ENCODE results near the gene RERG. TPM values are rescaled to one million over a fixed set of nuclear protein-coding genes. Genes with fewer than 3 reads are reported as not detected.

Gene RERG
- total RNA-seq, 1 donor from 2014 or later = 19.6 TPM

DNA sequence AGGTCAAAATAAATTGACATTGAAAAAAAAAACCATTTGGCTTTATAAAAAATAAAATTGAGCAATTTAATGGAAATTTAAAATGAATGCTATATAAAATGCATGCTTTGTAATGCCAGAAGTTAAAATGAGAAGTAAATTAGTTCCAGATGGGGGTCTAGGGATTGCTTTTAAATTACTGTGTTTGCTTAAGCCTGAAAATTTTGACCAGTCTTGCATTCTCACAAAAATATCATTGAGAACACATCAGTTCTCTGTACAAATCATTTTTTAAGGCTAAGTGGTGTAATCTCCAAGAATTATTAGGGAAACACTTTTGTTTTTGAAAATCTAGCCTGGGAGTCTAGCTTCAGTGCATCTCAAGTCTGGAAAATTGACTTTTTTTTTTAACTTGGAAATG, 90.7 kb downstream of the RERG start:
- H3K4me3 ChIP-seq = no peak overlapping the region
- H3K4me1 ChIP-seq = no peaks in the 10 kb centered on the region
- TF ChIP-seq, protein P1, sequence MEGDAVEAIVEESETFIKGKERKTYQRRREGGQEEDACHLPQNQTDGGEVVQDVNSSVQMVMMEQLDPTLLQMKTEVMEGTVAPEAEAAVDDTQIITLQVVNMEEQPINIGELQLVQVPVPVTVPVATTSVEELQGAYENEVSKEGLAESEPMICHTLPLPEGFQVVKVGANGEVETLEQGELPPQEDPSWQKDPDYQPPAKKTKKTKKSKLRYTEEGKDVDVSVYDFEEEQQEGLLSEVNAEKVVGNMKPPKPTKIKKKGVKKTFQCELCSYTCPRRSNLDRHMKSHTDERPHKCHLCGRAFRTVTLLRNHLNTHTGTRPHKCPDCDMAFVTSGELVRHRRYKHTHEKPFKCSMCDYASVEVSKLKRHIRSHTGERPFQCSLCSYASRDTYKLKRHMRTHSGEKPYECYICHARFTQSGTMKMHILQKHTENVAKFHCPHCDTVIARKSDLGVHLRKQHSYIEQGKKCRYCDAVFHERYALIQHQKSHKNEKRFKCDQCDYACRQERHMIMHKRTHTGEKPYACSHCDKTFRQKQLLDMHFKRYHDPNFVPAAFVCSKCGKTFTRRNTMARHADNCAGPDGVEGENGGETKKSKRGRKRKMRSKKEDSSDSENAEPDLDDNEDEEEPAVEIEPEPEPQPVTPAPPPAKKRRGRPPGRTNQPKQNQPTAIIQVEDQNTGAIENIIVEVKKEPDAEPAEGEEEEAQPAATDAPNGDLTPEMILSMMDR (IDR thresholded peaks at IDR 0.05) = no peak
- ATAC-seq (no peak), DNase-seq (no peak)
- intact Hi-C loops (cut with DNase I) = no loop called here
- H3K9me3 ChIP-seq = no peaks in the 10 kb centered on the region
- H3K36me3 ChIP-seq = no peaks in the 10 kb centered on the region
- H3K27ac ChIP-seq = no peak overlapping the region
- H3K27me3 ChIP-seq = no peaks in the 10 kb centered on the region

DNA sequence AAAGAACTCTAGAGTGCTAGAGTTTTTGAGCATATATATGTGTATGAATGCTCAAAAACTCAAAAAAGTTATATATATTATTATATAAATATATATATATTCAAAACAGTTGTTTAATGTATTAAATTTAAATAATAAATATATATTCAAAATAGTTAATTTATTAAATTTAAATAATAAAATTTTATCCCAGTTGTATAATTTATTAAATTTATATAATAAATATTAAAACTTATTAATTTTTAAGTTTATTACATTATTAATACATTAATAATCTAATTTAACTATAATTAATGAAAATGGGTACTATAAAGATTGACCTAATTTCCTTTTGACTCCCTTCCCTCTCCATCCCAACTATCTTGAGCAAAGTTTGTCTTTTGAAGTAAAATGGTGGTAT, 97.8 kb downstream of the RERG start:
- ATAC-seq (no peak), DNase-seq (no peak)
- H3K9me3 ChIP-seq = no peaks in the 10 kb centered on the region
- no peak overlapping the region for H3K4me3 ChIP-seq
- no peak overlapping the region for H3K27ac ChIP-seq
- H3K27me3 ChIP-seq = no peaks in the 10 kb centered on the region
- no peaks in the 10 kb centered on the region for H3K36me3 ChIP-seq
- intact Hi-C loops (cut with DNase I) = no loop called here
- TF ChIP-seq, protein P1 (IDR thresholded peaks at IDR 0.05) = no peak
- H3K4me1 ChIP-seq = no peaks in the 10 kb centered on the region

DNA sequence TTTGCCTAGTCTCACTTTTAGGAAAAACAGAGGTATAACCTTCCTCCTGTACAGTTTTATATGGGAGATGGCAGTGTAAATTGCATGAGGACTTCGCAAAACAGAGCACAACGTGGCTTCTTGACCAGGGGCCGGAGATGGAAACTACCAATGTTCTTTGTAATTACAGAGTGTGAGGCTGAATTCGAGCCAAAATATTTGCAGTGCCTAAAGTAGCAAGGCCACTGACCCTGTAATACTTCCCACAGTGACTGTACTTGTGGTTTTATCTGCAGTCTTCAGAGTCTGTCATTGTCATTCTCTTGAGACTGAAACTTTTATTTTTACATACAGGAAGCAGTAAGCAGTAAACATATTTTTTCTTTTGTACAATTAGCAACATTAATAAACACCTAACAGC, 98.9 kb downstream of the RERG start:
- no peak for DNase-seq
- H3K27ac ChIP-seq = no peak overlapping the region

DNA sequence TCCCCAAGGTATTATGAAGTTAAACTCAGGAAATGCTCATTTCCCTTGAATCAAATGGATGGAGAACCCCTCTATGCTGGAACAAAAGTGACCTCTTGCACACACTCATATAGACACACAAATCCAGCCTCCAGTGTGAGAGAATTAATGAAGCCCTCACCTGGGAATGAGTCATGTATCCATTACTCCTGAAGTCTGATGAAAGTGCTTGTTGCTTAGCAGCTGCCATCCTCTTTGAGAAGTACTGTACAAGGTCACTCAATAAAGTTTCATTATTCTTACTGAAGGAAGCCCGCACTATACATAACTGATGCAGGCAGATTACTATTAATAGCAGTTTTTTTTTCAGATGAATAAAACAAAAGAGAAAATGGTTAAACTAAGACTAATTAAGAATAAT, 102.3 kb downstream of the RERG start:
- intact Hi-C loops (cut with DNase I) = no loop called here
- ATAC-seq = no peak
- H3K9me3 ChIP-seq = no peaks in the 10 kb centered on the region

More for the DNA sequence above, 98.9 kb downstream of the RERG start:
- TF ChIP-seq, protein P1 (IDR thresholded peaks at IDR 0.05) = no peak
- no peak for ATAC-seq
- Histone ChIP-seq H3K36me3 (no peaks in the 10 kb centered on the region), H3K4me3 (no peak overlapping the region), H3K27me3 (no peaks in the 10 kb centered on the region), H3K4me1 (no peaks in the 10 kb centered on the region), H3K9me3 (no peaks in the 10 kb centered on the region)
- intact Hi-C loops (cut with DNase I) = no loop called here

DNA sequence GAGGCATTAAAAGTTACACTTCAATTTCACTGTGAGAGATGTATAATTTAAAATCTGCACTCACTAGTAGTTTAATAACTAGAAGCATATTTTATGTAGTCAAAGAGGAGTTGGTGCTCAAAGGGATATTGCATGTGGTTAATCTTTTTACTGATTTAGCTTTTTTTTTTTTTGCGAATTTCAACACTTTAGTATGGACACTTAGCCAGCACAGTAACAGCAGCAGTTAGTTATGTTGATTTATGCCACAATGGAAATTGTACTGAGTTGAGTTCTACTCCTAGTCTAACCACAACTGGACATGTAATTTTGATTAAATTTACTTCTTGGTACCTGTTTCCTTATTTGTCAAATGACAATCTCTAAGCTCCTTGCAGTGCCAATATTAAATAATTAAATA, 104.2 kb downstream of the RERG start:
- TF ChIP-seq, protein P1 (IDR thresholded peaks at IDR 0.05) = no peak
- intact Hi-C loops (cut with DNase I) = no loop called here
- Histone ChIP-seq H3K27me3 (no peaks in the 10 kb centered on the region), H3K27ac (no peak overlapping the region), H3K36me3 (no peaks in the 10 kb centered on the region), H3K4me3 (no peak overlapping the region), H3K9me3 (no peaks in the 10 kb centered on the region), H3K4me1 (no peaks in the 10 kb centered on the region)
- ATAC-seq = no peak
- DNase-seq = no peak

More for the DNA sequence above, 102.3 kb downstream of the RERG start:
- TF ChIP-seq, protein P1 (IDR thresholded peaks at IDR 0.05) = no peak
- Histone ChIP-seq H3K4me1 (no peaks in the 10 kb centered on the region), H3K27me3 (no peaks in the 10 kb centered on the region), H3K4me3 (no peak overlapping the region), H3K27ac (no peak overlapping the region), H3K36me3 (no peaks in the 10 kb centered on the region)
- DNase-seq = no peak

DNA sequence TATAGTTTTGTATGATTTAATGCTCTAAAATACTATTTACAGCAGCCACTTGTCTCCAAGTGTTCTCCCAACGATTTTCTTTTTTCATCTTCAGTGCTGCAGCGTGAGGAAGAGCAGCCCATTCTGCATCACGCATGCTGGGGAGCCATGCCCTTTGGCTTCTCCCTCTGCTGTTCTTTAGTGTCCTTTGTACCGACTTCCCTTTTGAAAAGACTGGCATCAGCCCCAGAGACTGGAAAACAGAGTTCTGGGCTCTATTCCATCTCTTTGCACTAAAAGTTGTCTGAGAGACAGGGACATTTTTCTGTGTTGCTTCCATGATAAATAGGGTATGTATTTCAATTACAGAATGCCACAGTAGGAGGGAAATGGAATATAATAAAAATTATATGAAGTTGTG, 105.1 kb downstream of the RERG start:
- no peak overlapping the region for H3K27ac ChIP-seq
- H3K4me3 ChIP-seq = no peak overlapping the region
- intact Hi-C loops (cut with DNase I) = no loop called here
- H3K4me1 ChIP-seq = no peaks in the 10 kb centered on the region
- ATAC-seq (no peak), DNase-seq (no peak)
- no peaks in the 10 kb centered on the region for H3K9me3 ChIP-seq
- TF ChIP-seq, protein P1 (IDR thresholded peaks at IDR 0.05) = no peak
- no peaks in the 10 kb centered on the region for H3K36me3 ChIP-seq
- H3K27me3 ChIP-seq = no peaks in the 10 kb centered on the region

Measured in upper lobe of right lung (tissue), 1 donor.